Stimulated activated CD4-positive, alpha-beta T cell treated with anti-CD3 and anti-CD28 coated beads, Interleukin-4, amount 100 ng/mL, for 48 hours (primary cell): Measurements from ENCODE around the gene IGFBP7.

Experiments
- DNase-seq, 2 donors: peaks; one replicate each; pipeline ENCODE4 v3.0.0-alpha.2; 2020; ENCODE audit warnings: low read depth in 2 of 2

The IGFBP7 gene, protein sequence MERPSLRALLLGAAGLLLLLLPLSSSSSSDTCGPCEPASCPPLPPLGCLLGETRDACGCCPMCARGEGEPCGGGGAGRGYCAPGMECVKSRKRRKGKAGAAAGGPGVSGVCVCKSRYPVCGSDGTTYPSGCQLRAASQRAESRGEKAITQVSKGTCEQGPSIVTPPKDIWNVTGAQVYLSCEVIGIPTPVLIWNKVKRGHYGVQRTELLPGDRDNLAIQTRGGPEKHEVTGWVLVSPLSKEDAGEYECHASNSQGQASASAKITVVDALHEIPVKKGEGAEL

DNA sequence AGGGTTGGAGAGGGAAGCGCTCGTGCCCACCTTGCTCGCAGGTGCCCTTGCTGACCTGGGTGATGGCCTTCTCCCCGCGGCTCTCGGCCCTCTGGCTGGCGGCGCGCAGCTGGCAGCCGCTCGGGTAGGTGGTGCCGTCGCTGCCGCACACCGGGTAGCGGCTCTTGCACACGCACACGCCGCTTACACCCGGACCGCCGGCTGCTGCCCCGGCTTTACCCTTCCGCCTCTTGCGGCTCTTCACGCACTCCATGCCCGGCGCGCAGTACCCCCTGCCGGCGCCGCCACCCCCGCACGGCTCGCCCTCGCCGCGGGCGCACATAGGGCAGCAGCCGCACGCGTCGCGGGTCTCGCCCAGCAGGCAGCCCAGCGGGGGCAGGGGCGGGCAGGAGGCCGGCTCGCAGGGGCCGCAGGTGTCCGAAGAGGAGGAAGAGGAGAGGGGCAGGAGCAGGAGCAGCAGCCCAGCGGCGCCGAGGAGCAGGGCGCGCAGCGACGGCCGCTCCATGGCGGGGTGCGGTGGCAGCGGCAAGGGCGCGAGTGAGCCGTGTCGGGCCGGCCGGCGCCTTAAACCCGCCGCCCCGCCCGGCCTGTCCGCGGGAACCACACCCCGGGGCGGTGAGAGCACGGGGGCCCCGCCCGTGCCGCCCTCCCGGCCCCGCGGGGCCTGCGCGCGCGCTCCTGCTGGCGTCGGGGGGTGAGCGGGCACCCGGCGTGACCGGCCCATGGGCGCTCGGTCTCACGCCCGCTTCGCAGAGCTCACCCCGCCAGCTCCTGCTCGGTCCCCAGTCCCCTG is at the start of gene IGFBP7:
IGFBP7 (minus strand) TSS at position 539 of the 793 bp plus-strand sequence; CDS start at position 505, 34 bp downstream.
- no peak for DNase-seq

DNA sequence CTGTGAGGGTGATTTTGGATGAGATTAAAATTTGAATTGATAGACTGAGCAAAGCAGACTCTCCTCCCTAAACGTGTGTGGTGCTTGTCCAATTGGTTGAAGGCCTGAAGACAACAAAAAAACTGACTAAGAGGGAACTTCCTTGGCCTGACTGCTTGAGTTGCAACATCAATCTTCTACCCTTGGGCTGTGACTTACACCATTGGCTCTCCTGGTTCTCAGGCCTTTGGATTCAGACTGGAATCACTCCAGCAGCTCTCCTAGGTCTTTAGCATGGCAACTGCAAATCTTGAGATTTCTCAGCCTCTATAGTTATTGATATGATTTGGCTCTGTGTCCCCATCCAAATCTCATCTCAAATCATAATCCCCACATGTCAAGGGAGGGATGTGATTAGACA is 49.7 kb upstream of the IGFBP7 start:
- no peak for DNase-seq

DNA sequence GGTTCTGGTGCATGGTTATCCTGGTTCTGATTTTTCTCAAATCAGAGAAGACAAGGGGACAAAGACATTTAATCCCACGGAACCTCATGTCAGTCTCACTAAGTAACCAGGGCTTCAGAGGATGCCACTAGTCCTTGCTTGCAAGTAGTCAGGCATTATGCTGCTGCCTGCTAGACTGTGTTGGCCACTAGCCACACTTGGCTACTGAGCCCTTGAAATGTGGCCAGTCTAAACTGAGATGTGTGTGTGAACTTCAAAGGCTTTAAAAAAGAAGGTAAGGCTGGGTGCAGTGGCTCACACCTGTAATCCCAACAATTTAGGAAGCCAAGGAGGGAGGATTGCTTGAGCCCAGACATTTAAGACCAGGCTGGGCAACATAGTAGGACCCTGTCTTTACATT is 48.6 kb upstream of the IGFBP7 start:
- DNase-seq: no peak

DNA sequence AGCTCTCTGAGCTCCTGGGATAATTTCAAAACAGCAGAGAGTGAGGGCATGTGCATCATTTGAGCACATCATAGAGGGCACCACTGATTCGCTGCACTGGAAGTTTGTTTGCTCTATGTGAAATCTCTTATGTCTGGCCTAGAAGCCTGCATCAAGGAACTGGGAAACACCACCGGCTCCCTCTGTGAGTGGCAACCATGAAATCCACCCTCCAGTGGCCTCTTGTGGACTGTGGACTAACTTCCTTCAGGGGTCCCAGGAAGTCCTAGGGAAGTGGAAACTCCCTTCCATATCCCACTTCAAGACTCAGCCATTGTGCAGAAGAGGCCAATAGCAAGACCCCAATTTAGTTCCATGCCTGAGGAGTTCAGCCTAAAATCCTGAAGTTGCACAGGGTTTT is 48.0 kb upstream of the IGFBP7 start:
- no peak for DNase-seq

DNA sequence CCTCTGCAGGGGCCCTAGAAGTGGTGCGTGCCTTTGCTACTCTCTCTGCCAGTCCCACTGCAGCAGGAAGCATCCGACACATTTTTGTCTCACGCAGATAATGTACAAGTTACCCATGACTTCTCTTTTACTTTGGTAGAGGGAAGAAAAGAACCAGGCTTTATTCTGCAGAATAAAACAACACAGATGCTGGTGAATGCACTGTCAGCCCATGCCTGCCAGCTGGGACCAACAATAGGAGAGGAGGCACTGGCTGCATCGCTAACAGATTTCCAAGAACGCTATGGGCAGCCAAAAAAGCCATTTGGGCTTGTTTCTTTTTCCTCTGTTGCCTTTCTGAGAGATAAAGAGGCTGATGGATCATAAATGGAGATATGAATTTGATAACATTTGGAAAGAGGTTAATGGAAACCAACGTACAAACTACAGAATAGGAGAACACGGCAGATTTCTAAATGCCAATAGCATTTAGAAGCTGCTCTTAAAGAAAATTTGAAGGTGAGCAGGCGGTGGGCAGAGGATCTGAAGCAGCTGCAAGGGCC is 47.5 kb upstream of the IGFBP7 start:
- DNase-seq: no peak

DNA sequence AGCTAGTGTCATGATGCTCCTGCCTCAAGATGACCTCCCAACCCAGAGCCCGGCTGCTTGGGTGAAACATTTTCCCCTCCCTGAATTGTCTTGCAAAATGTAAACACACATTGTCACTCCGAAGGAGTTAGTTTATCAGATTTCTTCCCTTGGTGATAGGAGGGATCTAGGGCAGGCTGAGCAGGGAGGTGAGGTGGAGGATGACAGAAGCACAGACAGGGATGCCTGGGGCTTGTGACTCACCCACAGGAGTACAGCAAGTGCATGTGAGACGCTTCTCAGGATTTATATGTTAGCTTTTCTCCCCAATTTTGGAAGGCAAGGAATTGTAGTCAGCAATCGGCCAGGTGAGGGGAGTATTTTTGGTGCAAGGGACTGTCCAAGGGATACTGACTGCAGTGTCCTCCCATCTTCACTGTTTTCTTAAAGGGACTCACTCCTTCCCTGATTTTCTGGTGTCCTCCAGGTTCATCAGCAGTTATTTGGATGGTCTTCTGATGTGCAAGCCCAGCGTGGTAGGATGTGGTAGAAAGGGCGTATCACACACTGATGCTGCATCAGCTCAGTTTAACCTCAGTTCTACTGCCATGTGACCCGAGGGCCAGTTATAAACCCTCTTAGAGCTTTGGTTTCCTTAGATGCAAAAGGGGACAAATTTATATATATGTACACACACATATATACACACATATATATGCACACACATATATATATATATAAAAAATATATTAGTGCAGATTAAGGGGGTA is 46.2 kb upstream of the IGFBP7 start:
- no peak for DNase-seq

DNA sequence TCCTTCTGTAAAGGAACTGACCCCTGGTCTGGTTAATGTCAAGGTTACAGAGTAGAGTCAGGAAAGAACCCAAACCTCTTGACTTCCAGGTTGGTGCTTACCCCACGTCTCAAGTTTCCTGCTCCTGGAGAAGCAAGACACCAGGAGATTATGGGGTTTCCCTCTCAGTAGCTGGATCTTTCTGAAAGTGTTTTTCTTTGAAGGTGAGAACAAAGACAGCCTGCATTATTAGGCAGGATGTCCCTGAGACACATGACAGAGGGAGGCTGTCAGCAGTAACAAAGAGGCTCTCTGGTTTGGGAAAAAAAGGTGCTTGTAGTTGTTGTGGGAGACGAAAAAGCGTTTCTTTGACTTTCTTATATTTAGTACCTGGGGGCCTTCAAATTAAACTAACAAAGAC is 44.7 kb upstream of the IGFBP7 start:
- DNase-seq: no peak

DNA sequence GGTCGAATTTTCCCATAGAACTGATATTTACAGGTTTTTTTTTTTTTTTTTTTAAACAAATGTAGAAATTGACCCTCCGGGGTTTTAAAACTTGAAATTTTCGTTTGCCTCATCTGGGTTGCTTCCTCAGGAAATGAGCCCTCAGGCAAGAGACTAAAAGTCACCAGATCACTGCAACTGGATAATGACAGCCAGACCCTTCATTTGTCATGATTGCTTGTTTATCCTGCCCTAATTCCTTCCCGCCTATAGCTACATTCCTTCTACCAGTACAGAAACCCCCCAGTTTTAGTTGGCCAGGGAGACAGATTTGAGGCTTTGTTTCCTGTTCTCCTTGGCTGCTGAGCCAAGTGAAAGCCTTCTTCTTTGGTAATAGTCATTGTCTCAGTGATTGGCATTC is 44.0 kb upstream of the IGFBP7 start:
- DNase-seq: no peak

DNA sequence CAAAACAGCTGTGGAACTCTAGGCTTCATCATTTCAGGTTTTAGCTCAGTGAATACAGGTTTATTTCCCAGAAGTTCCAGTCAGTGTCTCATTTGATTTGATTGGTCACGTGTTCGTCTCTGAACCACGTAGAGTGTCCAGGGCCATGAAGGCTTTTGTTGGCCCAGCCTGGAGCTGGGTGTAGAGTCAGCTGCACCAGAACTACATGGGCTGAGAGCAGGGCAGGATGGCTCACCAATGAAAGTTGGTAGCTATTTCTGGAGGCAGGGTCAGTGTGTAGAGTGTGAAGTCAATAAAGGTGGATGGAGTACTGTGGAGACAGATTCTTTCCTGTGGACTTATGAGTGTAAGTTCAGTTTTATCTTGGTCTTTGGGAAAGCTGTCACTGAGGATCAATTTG is 43.0 kb upstream of the IGFBP7 start:
- no peak for DNase-seq

DNA sequence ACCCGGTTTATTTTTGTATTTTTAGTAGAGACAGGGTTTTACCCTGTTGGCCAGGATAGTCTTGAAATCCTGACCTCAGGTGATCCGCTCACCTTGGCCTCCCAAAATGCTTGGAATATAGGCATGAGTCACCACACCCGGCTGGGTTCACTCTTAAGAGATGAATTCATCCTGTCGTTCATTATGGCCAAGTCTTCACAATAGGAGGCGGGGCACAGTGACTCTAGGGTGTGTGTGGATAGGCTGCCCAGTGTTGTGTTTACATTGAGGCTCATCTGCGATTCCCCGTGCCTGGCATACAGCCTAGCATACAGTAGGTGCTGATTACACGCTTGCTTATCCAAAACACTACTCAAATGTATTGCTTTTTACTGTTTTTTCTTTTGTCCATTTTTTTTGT is 41.3 kb upstream of the IGFBP7 start:
- DNase-seq: no peak

DNA sequence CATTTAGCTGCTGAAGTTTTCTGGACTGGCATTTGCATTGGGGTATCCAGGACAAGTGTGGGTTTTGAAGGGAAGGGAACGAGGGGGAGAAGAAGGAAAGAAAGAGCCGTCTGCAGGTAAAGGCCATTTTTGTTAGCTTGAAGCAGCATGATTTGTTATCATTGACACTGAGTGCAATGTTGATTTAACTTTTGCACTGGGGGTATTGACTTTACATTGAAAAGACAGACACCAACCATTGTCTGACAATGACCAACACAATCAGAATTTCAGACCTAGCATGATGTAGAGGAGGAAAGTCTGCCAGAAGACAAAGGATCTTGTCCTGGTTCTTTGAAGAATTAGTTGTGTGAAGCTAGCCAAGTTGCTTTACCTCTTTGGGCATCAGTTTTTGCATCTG is 39.6 kb upstream of the IGFBP7 start:
- DNase-seq: no peak

DNA sequence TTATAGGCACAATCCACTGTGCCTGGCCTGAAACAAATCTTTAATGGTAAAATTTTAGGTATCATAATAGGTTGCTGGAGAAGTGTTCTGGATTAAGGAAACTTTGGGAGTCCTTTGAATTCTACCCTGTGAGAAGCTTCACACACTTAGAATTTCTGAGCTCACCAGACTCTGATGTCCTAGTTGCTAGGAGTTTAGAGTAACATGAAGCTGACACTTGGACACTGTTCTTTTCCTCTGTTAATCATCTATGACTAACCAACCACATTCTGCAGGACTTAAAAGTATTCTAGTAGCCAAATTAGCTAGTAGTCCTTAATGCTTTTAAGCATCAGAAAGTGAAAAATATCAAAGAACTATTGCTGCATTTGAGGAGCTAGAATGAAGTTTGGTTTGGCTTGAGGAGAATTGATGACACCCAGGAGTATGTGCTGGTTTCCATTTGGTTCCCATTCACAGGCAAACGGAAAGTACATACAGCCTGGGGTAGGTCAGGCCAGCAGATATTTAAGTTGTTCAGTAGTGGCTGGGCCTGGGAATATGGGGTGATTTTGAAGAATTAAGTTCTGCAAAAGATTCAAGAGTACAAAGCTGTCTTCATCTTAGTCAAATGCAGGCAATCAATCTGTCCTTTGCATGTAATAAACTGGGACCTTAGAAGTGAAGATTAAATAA is 38.8 kb upstream of the IGFBP7 start:
- no peak for DNase-seq

DNA sequence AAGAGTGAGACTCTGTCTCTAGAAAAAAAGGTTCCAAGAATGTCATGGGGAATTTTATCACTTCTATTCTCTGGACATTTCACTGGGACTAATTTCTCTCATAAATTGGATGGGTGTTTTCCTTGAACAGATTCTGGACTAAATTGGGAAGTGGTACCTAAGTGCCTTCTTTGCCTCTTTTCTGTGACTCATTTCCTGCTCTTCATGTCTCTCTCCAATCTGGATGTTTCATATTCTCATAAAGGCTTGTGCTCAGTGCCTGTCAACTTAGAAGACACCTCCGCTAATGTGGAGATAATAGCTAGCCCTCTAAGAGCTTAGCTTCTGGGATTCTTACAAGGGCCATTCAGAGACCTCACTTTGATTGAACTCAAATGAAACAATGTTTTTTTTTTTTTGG is 38.0 kb upstream of the IGFBP7 start:
- no peak for DNase-seq

DNA sequence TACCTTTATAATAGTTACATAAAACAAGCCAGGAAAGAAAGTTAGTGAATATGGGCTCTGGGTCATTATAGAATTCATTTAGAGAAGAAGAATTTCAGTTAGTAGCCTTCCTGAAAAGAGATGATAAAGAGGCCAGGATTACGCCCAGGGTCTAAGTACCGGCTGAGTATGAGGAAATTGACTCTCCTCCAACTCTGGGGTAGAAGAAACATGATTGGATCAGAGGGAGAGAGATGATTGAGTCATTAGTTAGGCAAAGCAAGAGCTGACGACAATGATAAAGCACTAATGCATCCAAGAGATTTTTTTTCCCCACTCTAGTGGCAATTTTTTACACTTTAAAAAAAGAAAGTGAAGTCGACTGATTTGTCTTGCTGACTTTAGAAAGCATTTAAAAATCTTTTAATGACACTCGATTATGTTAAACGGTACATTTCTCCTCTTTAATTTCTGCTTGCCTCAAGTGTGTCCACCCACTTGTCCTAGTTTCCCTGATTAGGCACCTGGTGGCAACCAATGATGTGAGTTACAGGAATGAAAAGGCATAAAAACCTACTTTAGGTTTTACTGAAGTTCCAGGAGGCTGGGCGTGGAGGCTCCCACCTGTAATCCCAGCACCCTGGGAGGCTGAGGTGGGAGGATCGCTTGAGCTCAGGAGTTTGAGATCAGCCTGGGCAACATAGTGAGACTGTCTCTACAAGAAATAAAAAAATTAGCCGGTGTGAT is 37.3 kb upstream of the IGFBP7 start:
- no peak for DNase-seq

DNA sequence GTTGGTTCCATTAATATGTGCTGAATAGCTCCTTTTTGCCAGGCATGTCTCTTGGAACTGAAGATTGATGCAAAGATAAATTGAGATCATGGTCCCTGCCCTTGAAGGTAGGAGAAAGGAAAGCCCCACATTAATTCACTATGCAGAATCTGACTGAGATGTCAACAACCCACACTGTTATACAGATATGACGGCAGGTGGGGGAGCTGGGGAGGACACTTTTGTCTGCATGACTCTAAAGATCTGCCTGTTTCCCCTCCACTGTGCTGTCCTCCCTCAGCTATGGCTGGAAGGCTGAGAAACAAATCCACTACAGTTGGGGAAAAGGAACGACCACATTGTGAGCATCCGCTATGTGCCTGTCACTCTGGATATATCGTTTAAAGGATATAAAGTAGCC is 36.3 kb upstream of the IGFBP7 start:
- DNase-seq: no peak

DNA sequence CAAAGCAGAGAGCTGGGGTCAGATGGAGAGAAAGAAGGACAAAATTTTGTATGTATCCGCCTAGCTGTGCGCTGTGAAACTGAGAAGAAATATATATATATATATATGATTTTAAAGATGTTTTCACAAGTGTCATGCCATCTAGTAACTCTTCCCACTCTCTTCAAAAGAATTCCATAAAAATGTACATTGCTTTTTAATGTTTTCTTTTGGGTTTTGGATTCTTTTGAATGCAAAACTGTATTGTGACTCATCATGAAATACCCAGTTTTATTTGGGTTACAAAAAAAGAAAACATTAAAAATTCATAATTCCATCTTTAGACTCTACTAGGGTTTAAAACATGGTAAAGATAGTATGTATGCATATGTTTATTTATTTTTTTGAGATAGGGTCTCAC is 34.3 kb upstream of the IGFBP7 start:
- DNase-seq: no peak

DNA sequence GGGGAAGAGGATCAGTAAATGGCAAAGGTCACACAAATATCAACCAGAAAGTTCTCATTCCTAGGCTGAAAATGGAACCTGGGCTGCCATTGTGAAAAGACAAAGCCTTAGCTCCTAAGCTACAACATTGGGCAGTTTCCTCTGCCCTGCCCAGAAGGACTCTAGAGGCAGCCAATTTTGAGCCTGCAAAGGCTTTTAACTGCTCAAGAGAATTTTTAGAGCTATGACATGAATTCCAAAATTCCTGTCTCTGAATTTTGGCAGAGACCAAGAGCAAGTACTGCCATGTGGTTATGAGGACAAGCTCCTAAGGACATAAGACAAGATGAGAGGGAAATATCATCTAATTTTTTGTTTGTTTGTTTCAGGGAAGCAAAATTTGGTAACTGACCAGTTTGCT is 29.6 kb upstream of the IGFBP7 start:
- no peak for DNase-seq

DNA sequence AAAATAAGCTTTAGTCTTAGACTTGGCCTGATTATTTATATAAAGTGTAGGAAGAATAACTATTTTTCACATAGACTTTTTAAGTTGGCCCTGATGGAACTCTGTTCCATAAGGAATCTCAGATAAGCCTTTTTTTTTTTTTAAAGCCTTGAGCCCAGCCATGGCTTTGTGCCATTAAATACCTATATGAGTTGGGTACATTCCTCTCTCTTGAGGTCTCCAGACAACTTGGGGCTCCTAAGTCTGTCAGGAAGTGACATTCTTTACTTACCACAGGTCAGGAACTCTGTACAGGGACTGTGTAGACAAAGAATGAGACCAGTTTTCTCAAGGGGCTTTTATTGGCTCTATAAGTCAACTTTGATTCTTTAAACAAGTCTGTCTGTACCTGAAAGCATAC is 27.1 kb upstream of the IGFBP7 start:
- DNase-seq: no peak

DNA sequence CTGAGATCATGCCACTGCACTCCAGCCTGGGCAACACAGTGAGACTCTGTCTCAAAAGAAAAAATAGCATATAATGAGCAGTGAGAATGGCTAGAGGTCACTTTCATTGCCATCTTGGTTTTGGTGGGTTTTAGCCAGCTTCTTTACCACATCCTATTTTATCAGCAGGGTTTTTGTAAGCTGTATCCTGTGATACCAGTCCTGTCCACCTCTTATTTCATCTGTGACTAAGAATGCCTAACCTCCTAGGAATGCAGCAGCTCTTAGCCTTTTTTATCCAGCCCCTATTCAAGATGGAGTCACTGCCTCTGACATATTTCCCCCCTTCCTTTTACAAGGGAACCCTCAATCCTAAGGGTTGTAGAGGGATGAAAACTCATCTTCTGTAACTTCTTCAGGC is 26.1 kb upstream of the IGFBP7 start:
- no peak for DNase-seq

DNA sequence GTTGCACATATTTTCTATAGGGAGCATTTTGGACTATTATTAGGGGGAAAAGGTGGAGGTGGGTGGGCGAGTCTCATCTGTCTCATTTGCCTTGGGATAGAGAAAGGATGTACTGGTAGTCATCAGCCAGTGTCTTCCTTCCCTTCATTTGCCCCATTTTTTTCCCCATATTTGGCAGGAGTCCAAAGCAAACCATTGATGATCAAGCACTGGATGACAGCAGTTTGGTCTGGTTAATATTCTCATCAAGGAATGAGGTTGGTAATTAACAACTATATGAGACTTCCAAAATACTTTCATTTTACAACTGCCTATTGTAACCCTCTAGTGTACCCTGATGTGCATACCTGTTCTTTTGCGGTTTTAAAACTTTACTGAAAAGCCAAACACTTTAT is 22.6 kb upstream of the IGFBP7 start:
- no peak for DNase-seq
